ENCODE data around the gene STIP1. TPM values are rescaled to one million over a fixed set of nuclear protein-coding genes. Genes with fewer than 3 reads are reported as not detected.

The STIP1 gene
- total and polyA plus RNA-seq, 9 of the 15 experiments (the other 6 are each of a cell fraction or from before 2014, with no cell fraction given): 58.1 to 465 (median 346) TPM

- no peak for TF ChIP-seq ZHX1 (conservative IDR thresholded peaks at IDR 0.05; ENCODE audit: low read length)
- no peak; the same call in 1 of the 2 replicates for TF ChIP-seq USF2 (CRISPR knock-in tag; IDR thresholded peaks at IDR 0.05)
- TF ChIP-seq SIRT6 (IDR thresholded peaks at IDR 0.05; ENCODE audit: low read depth, low read length): no peak
- peak; percentile 45 for TF ChIP-seq TAF1 (IDR thresholded peaks at IDR 0.05; ENCODE audit: control insufficient read depth, extremely low read depth, insufficient read depth, low read length, severe bottlenecking)
- TF ChIP-seq C11orf30 (IDR thresholded peaks at IDR 0.05; ENCODE audit: low read depth): no peak
- TF ChIP-seq PURB (CRISPR knock-in tag; IDR thresholded peaks at IDR 0.05; ENCODE audit: low read depth): no peak
- 0 out of 2 replicates have a peak, but pooled peaks have one; percentile 28 for TF ChIP-seq RREB1 (CRISPR knock-in tag; IDR thresholded peaks at IDR 0.05)
- no peak for TF ChIP-seq JUNB (CRISPR knock-in tag; conservative IDR thresholded peaks at IDR 0.05)
- TF ChIP-seq E2F1 (CRISPR knock-in tag; IDR thresholded peaks at IDR 0.05): peak; percentile 74
- peak; percentile 90 for TF ChIP-seq POLR2A (conservative IDR thresholded peaks at IDR 0.05)
- no peak for TF ChIP-seq TEAD2 (tag; IDR thresholded peaks at IDR 0.05)
- no peak; the same call in 1 of the 2 replicates for TF ChIP-seq HDAC8 (tag; IDR thresholded peaks at IDR 0.05)
- no peak for TF ChIP-seq HSF4 (CRISPR knock-in tag; IDR thresholded peaks at IDR 0.05; ENCODE audit: borderline replicate concordance)
- TF ChIP-seq ZNF830 (CRISPR knock-in tag; IDR thresholded peaks at IDR 0.05): no peak
- TF ChIP-seq ZSCAN32 (CRISPR knock-in tag; IDR thresholded peaks at IDR 0.05): no peak
- TF ChIP-seq ZNF76 (CRISPR knock-in tag; IDR thresholded peaks at IDR 0.05; ENCODE audit: borderline replicate concordance): no peak
- TF ChIP-seq PTTG1 (tag; IDR thresholded peaks at IDR 0.05; ENCODE audit: low read depth): no peak
Observed at GRCh38 chr11:64246871-64247728, 61.1 kb downstream of the STIP1 start, which contains the start of gene PPP1R14B (continued).
